ENCODE data around the gene KCNH4.
"Not testable (repeated sequence)": the region's sequence is repeated elsewhere in the genome, so short reads cannot be mapped to it uniquely, and the experiment has no call there.

Gene KCNH4

GRCh38 chr17:42193969-42194899 lies 13.3 kb upstream of the KCNH4 start, which contains the start of gene GHDC:
GHDC (minus strand) TSS chr17:42194494; CDS start chr17:42193581, 913 bp downstream.
- DNase-seq = peak; percentile 79

GRCh38 chr17:42193216-42193968 lies 12.4 kb upstream of the KCNH4 start:
- DNase-seq = no peak

DNA sequence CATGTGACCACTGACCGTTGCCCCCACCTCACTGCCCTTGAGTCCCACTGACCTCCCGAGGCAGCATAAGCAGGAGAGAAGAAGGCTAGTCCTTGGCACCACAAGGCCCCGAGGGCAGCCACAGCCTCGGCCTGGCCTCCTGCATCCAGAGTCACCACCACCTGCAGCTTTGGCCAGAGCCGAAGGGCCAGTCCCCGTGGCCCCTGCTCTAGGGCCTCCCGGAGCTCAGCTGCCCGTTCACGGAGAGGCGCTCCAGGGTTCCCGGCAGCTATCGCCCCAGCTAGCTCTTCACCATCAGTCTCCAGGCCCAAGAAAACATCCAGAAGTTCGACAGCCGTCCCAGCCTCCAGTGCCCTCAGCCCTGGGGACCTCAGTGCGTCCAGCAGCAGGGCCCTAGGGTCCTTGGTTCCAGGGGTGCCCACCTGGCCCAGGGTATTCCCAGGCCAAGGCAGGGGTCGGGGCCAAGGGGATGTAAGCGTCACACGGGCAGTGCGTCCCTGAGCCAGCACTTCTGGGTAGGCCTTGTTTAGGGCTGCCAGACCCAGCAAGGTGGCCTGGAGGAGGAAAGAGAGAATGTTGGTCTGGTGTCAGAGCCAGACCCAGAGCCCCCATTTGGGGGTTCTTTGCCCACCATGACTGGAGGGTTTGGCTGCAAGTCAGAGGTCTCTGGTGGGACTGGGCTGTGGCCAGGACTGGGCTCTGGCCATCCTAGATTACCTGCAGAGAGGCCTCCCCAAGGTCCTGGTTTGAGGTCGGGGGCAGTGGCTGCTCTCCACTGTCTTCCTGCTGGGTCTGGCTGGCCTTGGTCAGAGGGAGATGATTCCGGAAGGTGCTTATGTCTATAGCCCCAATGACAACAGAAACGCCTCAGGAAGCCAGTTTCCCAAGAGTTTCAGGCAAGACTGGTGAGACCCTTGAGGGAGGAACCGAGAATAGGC lies 11.5 kb upstream of the KCNH4 start:
- no peak for DNase-seq

DNA sequence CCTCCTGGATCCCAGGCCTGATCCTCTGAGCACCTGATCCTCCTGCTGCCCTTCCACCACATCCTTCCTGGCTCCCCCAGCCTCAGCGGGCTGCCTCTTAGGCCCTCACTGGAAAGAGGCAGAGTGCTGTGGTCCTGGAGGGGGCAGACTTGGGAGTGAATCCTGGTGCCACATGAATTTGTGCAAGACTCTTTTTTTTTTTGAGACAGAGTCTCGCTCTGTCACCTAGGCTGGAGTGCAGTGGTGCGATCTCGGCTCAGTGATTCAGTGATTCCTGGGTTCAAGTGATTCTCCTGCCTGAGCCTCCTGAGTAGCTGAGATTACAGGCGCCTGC lies 10.3 kb upstream of the KCNH4 start:
- no peak for DNase-seq

DNA sequence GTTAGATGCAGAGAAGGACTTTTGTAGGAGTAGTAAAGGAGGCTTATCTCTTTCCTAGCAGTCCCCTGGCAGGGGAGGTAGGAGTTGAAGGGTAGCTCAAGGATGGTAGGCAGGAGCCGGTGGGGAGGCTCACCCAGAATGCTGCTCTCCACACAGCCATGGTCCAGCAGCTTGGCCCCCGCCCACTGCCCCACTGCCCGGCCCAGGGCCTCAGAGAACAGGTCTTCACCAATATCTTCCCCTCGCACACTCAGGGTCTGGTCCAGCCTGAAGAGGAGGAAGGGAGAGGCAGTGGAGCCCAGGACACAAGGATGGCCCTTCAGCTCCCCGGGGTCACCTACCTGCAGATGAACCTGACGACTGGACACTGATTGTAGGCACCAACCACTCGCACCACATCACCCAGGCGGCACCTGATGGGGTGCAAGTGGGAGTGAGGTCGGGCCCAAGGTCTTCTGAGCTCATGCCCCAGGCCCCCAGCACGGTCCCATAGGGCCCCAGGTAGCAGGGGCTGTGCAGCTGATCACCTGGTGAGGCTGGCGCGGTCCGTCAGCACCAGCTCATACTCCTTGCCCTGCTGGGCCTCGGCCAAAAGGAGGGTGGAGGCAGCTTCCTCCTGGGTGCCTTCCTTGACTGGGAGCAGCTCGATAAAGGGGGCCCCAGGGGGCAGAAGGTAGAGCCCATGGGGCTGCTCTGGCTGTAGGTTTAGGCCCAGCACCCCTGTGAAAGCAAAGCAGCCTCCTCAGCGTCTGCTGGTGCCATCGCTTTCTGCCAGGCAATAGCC lies 9.7 kb upstream of the KCNH4 start:
- DNase-seq = no peak

DNA sequence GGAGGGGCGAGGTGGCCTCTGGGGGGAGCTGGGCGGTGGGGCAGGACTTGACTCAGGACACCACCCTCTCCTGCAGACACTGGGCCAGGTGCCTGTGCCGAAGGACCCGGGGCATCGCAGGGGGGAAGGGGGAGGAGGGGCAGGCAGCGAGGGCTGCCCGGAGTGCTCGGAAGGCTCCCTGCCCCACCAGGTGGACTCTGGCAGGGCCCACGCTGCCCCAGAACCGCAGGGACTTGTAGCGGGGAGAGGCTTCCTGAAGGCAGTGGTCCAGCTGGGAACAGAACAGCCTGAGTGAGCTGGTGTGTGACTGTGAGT lies 8.7 kb upstream of the KCNH4 start:
- no peak for DNase-seq

DNA sequence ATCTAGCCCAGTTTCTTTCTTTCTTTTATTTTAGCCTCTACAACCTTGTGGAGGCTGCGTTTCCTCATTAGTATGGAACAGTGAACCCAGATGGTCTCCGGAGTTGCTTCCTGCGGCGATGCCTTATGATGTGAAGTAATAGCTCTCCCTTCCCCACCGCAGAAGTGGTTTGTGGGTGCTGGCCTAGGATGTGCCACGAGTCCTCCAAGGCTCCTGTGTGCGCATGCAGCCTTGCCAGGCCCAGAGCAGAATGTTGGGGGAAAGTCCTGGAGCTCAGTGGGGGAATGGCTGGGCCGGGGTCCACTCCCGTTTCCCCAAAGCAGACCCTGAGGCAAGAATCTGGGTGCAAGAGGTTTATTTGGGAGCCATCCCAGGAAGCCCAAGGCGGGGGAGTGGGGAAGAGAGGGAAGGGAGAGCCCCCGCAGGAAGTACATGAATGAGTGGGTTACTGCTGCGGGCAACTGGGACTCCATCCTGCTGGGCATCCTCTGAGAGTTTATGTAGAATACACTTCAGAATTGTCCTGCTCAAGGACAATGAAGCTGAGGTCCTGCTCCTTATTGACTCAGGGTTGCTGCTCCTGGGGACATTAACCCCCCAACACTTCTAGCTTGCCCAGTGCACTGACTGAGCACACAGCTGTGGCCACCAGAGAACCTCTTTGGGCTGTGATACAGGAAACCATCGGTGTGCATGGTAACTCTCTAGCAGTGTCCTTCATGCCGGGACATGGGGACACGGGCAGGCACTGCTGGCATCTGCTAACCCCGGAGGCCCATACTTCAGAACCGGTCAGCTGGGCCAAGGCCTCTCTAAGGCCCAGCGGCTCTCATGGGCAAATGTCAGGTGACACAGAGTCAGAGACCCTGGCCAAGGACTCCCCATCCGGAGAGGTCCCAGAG lies 8.1 kb upstream of the KCNH4 start:
- DNase-seq = no peak

DNA sequence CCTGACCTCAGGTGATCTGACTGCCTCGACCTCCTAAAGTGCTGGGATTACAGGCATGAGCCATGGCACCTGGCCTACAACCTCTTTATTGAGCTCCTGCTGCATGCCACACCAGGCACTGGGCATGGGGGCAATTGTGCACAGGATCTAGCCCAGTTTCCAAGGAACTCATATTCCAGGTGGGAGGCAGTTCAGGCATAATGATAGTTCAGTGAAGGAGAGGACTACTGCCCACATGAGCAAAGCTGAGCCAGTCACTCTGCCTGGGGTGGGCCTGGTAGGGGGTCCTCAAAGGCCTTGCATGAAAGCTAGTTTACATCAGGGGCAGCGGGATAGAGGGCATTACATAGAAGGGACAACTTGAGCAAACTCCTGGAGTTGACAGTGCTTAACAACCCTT lies 6.9 kb upstream of the KCNH4 start:
- no peak for DNase-seq

GRCh38 chr17:42186191-42186590 lies 5.2 kb upstream of the KCNH4 start:
- not testable (repeated sequence) for DNase-seq

GRCh38 chr17:42185621-42185930 lies 4.6 kb upstream of the KCNH4 start:
- DNase-seq = no peak

DNA sequence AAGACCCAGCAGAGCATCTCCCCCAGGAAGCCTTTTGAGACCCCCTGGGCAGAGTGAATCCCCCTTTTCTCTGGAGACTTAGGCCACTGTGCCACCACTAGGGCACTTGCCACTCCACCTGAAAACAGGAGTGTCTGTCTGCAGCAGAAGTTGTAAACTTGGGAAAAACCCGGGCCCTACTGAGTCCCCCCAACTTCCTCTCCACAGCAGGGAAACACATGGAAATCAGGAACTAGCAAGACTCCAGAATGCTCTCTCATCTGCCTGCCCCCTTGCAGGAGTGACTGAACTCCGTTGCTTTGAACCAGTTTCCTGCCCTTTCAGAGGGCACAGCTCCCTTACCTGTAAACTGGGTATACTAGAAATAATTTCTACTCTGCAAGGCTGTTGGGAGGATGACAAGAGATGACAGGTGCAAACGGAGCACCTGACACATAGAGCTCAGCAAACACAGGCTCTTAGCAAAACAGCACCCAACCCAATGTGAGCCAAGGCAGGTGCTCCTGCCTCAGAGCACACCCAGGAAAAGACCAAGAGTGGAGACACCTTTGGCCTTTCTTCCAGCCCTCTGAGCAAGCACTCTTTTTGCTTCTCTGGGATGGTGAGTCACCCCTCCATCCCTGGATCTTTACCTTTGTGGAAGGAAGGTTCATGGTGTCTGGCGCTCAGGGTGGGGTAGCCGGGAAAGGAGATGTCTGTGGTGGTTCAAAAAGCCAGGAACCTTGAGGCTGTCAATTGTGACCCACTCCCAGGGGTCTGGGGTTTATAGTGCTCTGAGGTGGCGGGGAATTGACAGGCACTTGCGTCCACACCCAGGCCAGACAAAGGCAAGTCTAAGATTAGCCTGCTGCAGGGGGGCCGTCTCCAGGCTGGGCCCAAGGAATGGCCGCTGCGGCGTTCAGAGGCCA lies 4.0 kb upstream of the KCNH4 start, which contains the start of gene HCRT:
TSS of gene HCRT (minus strand) at position 740 of the 908 bp plus-strand sequence. CDS start at position 653, 87 bp downstream.
- DNase-seq = no peak

GRCh38 chr17:42183741-42184711 lies 3.1 kb upstream of the KCNH4 start:
- DNase-seq = peak; percentile 87

- no peak for DNase-seq
Measured at GRCh38 chr17:42182927-42183734, 2.2 kb upstream of the KCNH4 start.

DNA sequence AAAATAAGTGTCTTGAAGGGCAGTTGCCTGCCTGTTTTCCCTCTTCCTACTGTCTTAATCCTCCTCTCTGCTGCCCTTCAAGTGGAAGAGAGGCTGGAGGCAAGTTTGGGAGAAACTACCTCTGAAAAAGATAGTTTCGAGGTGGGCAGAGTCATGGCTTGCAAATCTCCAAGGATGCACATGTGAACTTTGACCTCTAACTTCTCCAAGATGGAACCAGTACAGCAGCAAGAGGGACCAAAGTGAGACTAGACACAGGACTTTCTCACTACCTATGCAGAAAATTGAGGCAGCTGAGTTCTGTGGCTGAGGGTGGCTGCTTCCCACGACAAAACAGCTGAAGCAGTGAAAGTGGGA lies 887 bp upstream of the KCNH4 start:
- DNase-seq = no peak

DNA sequence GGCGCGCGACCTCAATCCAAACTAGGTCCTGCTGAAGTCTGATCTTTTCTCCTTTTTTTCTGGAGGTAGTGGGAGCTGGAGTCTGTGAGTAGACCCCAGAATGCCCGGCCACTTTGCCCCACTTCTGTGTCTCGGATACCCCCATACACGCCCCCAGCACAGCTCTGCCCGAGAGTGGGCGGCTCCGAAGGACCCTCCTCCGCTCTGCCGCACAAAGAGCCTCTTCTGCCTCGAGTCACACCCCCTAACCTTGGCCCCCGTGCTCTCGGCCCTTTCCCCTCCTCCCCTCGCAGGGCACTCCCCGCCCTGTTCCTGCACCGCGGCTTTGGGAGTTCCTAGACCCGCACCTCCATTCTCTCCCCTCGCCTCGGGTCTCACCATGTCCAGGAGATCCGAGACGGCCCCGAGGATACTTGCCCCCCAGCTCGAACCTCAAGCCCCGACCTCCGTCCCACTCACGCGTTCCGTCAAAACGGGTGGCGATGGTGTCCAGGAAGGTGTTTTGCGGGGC lies 476 bp downstream of the KCNH4 start:
- no peak for DNase-seq

- DNase-seq = no peak
Measured at GRCh38 chr17:42179911-42180410, 981 bp downstream of the KCNH4 start.

GRCh38 chr17:42179335-42179734 lies 1.6 kb downstream of the KCNH4 start:
- no peak for DNase-seq

DNA sequence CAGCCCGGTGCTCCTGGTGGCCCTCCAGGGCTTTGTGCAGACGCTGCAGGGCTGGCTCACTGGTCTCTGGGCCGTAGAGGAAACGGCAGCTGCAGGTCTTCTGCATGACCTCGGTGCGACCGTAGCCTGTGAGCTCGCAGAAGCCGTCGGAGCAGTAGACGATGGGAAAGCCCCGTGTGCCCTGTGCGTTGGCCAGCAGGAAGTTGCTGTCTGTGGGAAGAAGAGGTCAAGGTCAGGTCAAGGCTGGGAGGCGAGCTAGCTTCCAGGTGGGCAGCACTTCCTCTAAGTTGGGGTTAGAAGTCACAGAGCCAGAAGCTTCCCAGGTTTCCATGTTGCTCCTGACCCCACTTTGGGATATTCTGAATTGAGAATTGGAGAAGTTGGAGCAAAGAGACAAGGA lies 2.1 kb downstream of the KCNH4 start:
- DNase-seq = no peak
